Transverse colon (tissue), 4 donors: ENCODE data around the gene SLC45A1.

Source experiments
- POLR2AphosphoS5 ChIP-seq, 3 donors: sonication (generic); formaldehyde crosslinking; IDR thresholded peaks; one replicate each; pipeline ENCODE4 v1.6.1; 2016; ENCODE audit warnings: antibody characterized with exemption in 3 of 3
- TF ChIP-seq, protein P1 (sequence below), 5 experiments: fragments of 200-600 bp in 3 of 5; fragments of 450-650 bp in 2 of 5; sonication (generic) in 3 of 5; IDR thresholded peaks; 1 replicate in 2 of 5; 2 replicates in 3 of 5; pipeline ENCODE4 v1.5.1; 2016 to 2017; ENCODE audit warnings: antibody characterized with exemption in 5 of 5, inconsistent platforms in 3 of 5, mild to moderate bottlenecking in 2 of 5, moderate library complexity in 1 of 5

- TF ChIP-seq, protein P1, sequence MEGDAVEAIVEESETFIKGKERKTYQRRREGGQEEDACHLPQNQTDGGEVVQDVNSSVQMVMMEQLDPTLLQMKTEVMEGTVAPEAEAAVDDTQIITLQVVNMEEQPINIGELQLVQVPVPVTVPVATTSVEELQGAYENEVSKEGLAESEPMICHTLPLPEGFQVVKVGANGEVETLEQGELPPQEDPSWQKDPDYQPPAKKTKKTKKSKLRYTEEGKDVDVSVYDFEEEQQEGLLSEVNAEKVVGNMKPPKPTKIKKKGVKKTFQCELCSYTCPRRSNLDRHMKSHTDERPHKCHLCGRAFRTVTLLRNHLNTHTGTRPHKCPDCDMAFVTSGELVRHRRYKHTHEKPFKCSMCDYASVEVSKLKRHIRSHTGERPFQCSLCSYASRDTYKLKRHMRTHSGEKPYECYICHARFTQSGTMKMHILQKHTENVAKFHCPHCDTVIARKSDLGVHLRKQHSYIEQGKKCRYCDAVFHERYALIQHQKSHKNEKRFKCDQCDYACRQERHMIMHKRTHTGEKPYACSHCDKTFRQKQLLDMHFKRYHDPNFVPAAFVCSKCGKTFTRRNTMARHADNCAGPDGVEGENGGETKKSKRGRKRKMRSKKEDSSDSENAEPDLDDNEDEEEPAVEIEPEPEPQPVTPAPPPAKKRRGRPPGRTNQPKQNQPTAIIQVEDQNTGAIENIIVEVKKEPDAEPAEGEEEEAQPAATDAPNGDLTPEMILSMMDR (IDR thresholded peaks at IDR 0.05): no peak
- no peak for TF ChIP-seq POLR2AphosphoS5 (IDR thresholded peaks at IDR 0.05)
These were observed 56.4 kb downstream of the SLC45A1 start for GRCh38 chr1:8374356-8374755.
